Measurements from ENCODE around the gene TNFRSF13B. TPM values are rescaled to one million over a fixed set of nuclear protein-coding genes. Genes with fewer than 3 reads are reported as not detected.
"Not testable (repeated sequence)": the region's sequence is repeated elsewhere in the genome, so short reads cannot be mapped to it uniquely, and the experiment has no call there.

The TNFRSF13B gene
- total and polyA plus RNA-seq, 2 donors, result 0.10 TPM; not detected in 1

DNA sequence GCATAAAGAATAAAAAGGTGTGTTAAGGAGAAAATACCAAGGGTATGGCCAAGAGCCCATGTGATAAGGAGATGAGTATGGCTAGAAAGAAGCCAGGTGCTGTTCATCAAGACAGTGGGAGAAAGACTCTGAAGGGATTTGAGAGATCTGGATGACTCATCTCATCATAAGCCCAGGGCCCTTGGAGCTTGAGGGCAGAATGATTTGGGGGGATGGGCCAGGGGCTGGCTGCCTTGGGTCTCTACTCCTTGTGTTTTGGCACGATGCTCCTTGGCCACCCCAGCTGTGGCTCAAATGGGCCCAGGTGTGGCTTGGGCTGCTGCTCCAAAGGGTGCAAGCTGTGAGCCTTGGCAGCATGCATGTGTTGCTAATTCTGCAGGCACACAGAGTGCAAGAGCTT is 14.5 kb upstream of the TNFRSF13B start:
- no peaks in the 10 kb centered on the region for H3K4me1 ChIP-seq (ENCODE audit: insufficient read depth)
- no peak for DNase-seq (ENCODE audit: extremely low spot score)
- no peaks in the 10 kb centered on the region for H3K36me3 ChIP-seq (ENCODE audit: insufficient read depth)
- H3K4me3 ChIP-seq (ENCODE audit: low read depth, low read length), result no peak overlapping the region
- no peak overlapping the region for H3K27ac ChIP-seq (ENCODE audit: low read depth)
- WGBS, result 59% methylated on average over 1 of the region's 1 CpG

DNA sequence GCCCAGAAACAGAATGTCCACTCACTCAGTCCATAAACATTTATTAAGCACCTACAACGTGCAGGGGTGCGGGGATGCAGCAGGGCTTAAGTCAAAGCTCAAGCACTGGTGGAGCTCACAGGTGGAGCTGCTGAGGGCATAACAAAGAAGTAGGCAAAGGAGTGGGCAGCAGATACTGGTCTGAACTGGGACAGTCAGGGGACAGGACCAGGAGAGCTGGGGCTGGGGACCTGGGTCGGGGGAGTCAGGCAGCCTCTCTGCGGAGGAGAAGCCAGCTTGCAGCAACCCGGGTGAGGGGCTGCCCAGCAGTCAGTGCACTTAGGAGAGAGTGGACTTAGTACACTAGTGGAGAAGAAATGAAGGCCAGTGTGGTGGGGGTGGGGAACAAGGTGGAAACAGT is 10.0 kb upstream of the TNFRSF13B start:
- no peak for DNase-seq (ENCODE audit: extremely low spot score)
- Histone ChIP-seq H3K36me3 (ENCODE audit: insufficient read depth) (no peaks in the 10 kb centered on the region), H3K27ac (ENCODE audit: low read depth) (no peak overlapping the region), H3K4me3 (ENCODE audit: low read depth, low read length) (no peak overlapping the region), H3K4me1 (ENCODE audit: insufficient read depth) (no peaks in the 10 kb centered on the region)
- 81% methylated on average over 5 of the region's 5 CpGs for WGBS

DNA sequence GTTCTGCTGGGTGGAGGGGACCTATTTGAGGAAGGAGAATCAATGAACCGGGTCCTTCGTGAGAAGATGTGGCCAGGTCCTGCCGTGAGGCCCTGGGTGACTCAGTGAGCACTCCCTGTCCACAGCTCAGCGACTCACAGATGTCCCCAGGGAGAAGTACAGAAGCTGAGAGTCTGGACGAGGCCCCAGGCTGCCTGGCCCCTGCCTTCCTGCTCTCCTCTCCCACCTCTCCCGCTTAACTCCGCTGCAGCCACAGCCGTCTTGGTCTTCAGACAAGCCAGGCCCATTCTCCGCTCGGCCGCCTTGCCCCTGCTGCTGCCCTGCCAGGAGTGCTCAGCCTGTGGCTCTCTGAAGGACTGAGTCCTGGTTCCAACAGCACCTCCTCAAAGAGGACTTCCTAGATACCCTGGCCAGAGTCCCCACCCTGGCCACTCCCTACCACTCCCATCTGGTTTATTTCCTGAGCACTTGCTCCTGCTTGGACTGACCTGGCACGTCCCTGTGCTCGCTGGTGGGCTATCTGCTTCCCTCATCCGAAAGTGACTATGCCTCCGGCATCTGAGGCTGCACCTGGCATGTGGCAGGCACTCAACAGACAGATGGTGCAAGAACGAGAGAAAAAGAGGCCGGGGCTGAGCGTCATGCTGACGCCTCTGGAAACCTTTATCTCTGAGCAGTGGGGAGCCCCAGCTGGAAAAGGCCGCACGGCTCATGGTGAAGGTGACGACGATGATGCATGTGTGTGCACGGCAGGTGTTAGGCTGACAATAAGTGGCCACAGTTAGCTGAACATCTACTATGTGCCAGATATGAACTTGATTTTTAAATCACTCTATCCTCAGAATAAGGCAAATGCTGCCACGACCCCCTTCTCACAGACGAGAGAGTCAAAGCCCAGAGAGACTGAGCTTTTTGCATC is 9.2 kb upstream of the TNFRSF13B start:
- no peak overlapping the region for H3K27ac ChIP-seq (ENCODE audit: low read depth)
- no peaks in the 10 kb centered on the region for H3K36me3 ChIP-seq (ENCODE audit: insufficient read depth)
- no peak for DNase-seq (ENCODE audit: extremely low spot score)
- no peak overlapping the region for H3K4me3 ChIP-seq (ENCODE audit: low read depth, low read length)
- no peaks in the 10 kb centered on the region for H3K4me1 ChIP-seq (ENCODE audit: insufficient read depth)
- 83% methylated on average over 26 of the region's 26 CpGs for WGBS

DNA sequence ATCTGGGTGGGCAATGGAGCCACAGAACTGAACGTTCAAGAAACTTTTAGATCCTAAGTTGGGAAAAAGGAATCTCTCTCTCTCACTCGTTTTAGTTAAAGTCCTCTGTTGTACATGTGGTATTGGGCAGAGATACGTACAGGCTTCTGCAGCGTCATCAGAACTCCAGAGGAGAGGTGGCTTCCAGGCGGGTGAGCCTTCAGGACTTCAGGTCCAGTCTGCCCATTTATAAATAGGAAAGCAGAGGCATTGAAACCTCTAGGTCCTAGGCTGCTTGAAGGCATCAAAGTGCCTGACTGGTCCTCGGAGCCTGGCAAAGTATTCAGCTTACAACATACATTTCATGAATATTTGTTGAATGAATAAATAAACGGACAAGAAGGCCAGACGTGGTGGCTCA is 8.1 kb upstream of the TNFRSF13B start:
- no peak overlapping the region for H3K4me3 ChIP-seq (ENCODE audit: low read depth, low read length)
- 71% methylated on average over 8 of the region's 8 CpGs for WGBS
- no peak for DNase-seq (ENCODE audit: extremely low spot score)
- no peaks in the 10 kb centered on the region for H3K36me3 ChIP-seq (ENCODE audit: insufficient read depth)
- no peak overlapping the region for H3K27ac ChIP-seq (ENCODE audit: low read depth)
- no peaks in the 10 kb centered on the region for H3K4me1 ChIP-seq (ENCODE audit: insufficient read depth)

DNA sequence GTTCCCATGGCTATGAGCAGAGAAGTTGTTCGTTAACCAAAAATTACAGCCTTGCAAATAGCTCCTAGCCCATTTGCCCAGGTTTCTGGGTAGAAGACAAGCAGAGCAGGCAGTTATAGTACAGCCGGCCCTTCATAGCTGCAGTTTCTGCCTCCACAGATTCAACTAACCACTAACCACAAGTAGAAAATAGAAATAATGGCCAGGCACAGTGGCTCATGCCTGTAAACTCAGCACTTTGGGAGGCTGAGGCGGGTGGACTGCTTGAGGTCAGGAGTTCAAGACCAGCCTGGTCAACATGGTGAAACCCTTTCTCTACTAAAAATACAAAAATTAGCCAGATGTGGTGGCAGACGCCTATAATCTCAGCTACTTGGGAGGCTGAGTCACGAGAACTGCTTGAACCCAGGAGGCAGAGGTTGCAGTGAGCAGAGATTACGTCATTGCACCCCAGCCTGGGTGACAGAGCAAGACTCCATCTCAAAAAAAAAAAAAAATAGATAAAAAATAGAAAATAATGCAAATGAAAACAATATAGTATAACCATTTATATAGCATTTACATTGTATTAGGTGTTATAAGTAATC is 7.4 kb upstream of the TNFRSF13B start:
- not testable (repeated sequence) for H3K36me3 ChIP-seq (ENCODE audit: insufficient read depth); DNase-seq (ENCODE audit: extremely low spot score); H3K27ac ChIP-seq (ENCODE audit: low read depth); H3K4me1 ChIP-seq (ENCODE audit: insufficient read depth); H3K4me3 ChIP-seq (ENCODE audit: low read depth, low read length)
- WGBS, result 88% methylated on average over 6 of the region's 6 CpGs

DNA sequence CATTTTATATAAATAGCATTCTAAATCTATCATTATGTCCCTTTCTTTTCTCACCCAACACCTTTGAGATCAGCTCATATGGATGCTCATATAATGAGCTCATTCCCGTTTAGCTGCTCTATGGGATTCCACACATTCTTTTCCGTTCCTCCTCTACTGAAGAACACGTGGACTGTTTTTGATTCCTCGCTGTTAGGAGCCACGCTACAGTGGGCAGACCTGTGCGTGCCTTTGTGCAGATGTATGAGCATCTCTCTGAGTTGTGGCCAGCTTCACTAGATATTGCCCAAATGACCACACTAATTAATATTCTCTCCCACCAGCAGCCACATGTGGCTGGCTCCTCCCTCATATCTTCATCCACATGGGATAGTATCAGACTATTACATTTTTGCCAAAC is 6.0 kb upstream of the TNFRSF13B start:
- Histone ChIP-seq H3K4me3 (ENCODE audit: low read depth, low read length) (no peak overlapping the region), H3K27ac (ENCODE audit: low read depth) (no peak overlapping the region), H3K36me3 (ENCODE audit: insufficient read depth) (no peaks in the 10 kb centered on the region), H3K4me1 (ENCODE audit: insufficient read depth) (no peaks in the 10 kb centered on the region)
- WGBS, result 23% methylated on average over 6 of the region's 6 CpGs
- no peak for DNase-seq (ENCODE audit: extremely low spot score)

DNA sequence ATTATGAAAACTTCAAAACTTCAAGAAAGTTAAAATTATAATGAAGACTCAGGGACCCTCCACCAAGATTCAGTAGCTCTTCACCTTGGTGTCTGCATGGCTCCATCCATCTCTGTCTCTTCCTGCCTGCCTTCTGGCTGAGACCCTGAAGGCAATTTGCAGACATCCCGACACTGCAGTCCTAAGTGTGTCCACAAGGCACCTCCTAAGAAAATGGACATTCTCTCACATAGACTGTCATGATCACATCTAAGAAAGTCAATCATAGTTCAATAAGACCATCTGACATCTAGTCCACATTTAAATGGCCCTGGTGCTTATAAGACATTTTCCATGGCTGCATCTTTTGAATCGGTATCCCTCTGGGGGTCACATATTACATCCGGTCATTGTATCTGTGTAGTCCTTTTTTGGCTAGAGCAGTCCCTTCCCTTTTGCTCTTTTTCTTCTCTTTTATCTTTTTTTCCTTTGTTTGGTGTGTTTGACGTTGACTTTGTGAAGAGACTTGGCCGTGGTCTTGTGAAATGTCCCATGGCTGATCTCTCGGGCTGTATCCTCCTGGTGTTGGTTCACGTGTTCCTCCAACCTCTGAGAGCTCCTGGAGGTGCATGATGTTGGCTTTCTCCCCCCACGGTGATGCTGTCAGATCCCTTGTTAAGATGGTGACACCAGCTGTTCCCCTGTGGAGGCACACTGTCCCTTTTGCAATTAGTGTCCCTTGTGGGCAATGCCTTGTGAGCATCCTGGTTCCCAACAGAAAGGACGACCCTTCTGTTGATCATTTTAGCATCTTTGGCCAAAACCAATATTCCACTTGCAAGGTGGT is 5.0 kb upstream of the TNFRSF13B start:
- 91% methylated on average over 9 of the region's 9 CpGs for WGBS
- no peak overlapping the region for H3K27ac ChIP-seq (ENCODE audit: low read depth)
- no peaks in the 10 kb centered on the region for H3K36me3 ChIP-seq (ENCODE audit: insufficient read depth)
- no peaks in the 10 kb centered on the region for H3K4me1 ChIP-seq (ENCODE audit: insufficient read depth)
- DNase-seq (ENCODE audit: extremely low spot score), result no peak
- H3K4me3 ChIP-seq (ENCODE audit: low read depth, low read length), result no peak overlapping the region

DNA sequence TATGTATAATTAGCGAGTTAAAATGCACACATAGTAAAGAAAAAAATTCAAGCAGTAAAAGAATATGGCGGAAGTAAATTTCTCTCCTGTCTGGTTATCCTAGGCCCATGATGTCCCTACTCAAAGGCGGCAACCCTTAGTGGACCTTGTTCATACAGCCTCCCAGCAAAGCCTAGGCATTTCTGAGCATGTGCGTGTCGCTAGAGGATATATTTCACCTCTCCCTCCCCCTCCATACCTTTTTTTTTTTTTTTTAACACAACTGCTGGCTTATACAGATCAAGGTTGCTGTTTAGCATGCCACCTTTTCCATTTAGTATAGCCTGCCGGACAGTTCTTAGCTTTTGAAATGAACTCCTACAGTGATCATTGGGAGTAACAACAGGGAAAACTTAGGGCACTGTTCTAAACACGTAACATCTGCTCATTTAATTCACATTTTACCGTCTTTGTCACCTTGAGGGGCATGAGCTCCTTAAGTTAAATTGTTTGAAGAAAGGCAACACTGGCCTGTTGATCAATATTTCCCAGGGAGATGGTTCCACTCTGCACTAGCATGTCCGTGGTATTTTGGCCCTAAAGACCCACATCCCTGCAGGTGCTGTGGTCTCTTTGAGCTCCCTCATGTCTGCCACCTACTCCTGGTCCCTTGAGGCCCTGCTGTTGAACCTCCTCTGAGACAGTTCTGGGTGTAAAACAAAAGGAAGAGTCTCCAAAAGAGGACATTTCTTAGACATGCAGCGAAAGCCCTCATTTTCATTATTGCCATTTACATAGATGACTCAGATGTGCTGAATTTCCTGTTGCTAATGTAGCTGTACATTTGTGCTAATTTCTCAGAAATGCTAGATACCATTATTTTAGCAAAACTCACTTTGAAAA is 4.1 kb upstream of the TNFRSF13B start:
- DNase-seq (ENCODE audit: extremely low spot score), result no peak
- Histone ChIP-seq H3K4me1 (ENCODE audit: insufficient read depth) (no peaks in the 10 kb centered on the region), H3K36me3 (ENCODE audit: insufficient read depth) (no peaks in the 10 kb centered on the region), H3K27ac (ENCODE audit: low read depth) (no peak overlapping the region), H3K4me3 (ENCODE audit: low read depth, low read length) (no peak overlapping the region)
- WGBS, result 89% methylated on average over 10 of the region's 10 CpGs

DNA sequence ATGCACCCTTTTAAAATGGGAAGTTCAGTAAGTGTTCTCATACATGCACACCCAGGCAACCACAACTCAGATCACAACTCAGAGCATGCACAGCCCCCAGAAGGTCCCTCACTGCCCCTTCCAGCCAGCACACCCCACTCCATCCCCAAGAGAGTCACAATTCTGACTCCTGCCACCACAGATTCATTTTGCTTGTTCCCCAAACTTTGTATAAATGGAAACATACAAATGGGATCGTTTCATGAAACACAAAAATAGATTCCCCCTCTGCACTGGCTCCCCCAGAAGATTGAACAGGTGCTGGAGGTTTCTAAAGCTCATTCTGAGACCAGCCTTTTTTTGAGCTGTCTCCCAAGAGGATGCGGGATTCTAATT is 3.3 kb upstream of the TNFRSF13B start:
- DNase-seq (ENCODE audit: extremely low spot score), result no peak
- H3K36me3 ChIP-seq (ENCODE audit: insufficient read depth), result no peaks in the 10 kb centered on the region
- H3K4me3 ChIP-seq (ENCODE audit: low read depth, low read length), result no peak overlapping the region
- H3K4me1 ChIP-seq (ENCODE audit: insufficient read depth), result no peaks in the 10 kb centered on the region
- H3K27ac ChIP-seq (ENCODE audit: low read depth), result no peak overlapping the region
- WGBS, result 84% methylated on average over 2 of the region's 2 CpGs

DNA sequence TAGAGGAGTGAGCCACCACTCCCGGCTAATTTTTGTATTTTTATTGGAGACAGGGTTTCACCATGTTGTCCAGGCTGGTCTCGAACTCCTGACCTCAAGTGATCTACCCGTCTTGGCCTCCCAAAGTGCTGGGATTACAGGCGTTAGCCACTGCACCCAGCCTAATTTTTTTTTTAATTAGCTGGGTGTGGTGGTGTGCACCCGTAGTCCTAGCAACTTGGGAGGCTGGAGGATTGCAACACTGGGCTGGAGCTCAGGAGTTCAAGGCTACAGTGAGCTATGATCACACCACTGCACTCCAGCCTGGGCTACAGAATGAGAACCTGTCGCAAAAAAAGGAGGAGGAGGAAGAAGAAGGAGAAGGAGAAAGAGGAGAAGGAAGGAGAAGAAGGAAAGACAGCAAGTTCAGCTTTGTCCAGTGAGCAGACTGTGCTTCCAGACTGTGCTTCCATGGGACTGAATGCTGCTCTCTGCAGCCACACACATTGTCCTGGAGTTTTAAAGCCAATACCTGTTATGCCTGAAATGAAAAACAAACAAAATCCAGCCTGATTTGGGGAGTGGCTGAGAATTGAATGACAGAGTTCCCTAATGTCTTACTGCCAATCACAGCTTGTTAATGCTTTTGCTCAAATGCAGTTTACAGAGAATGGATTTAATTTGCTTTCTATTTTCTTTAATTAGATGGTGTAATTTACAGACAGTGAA is 2.8 kb upstream of the TNFRSF13B start:
- Histone ChIP-seq H3K4me3 (ENCODE audit: low read depth, low read length) (no peak overlapping the region), H3K4me1 (ENCODE audit: insufficient read depth) (no peaks in the 10 kb centered on the region), H3K36me3 (ENCODE audit: insufficient read depth) (no peaks in the 10 kb centered on the region), H3K27ac (ENCODE audit: low read depth) (no peak overlapping the region)
- WGBS, result 93% methylated on average over 6 of the region's 6 CpGs
- DNase-seq (ENCODE audit: extremely low spot score), result no peak

DNA sequence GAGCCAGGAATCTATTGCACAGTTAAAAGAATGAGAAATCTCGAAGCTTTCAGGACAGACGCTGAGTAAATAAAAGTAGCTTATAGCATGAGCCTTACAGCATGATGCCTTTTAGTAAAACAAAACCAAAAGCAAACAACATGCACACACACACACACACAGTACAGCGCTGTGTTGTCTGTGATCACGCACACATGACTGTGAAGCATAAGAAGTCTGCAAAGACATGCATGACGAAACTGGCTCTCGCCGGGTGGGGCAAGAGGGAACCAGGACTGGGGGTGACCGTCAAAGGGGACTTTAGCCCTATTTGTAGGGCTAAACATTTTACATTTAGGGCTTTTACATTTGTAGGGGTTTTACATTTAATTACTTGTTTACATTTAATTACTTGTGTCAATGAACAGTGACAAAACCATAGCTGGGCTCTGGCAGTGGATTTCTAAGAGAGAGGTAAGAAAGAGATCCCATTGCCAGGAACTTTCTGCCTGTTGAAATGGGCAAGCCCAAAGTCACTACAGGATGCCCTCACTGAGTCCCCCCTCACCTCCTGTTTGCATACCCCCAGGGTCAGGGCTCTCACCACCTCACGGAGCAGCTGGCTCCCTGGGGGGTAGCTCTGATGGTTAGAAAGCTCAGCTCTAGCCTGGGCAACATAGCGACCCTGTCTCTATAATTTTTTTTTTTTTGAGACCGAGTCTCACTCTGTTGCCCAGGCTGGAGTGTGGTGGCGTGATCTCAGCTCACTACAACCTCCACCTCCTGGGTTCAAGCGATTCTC is 2.0 kb upstream of the TNFRSF13B start:
- H3K4me3 ChIP-seq (ENCODE audit: low read depth, low read length), result no peak overlapping the region
- H3K36me3 ChIP-seq (ENCODE audit: insufficient read depth), result no peaks in the 10 kb centered on the region
- DNase-seq (ENCODE audit: extremely low spot score), result no peak
- 76% methylated on average over 13 of the region's 13 CpGs for WGBS
- H3K27ac ChIP-seq (ENCODE audit: low read depth), result no peak overlapping the region
- no peaks in the 10 kb centered on the region for H3K4me1 ChIP-seq (ENCODE audit: insufficient read depth)

DNA sequence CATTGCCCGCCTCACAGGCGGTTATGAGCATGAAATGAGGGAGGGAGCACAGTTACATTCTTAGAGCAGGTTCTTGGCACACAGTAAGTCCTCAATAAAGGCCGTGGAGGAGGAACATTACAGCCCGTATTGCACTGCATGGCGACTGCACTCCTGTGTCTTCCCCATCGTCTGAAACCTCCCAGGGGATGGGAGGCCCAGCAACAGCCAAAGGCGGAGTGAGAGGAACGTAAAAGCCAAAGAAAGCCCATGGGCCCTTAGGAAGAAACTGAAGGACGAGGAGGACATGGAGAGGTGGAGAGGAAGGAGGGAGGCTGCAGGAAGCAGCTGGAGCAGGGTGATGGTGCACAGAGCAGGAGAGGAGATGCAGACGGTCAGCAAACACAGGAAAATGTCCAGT is 1.1 kb upstream of the TNFRSF13B start:
- not testable (repeated sequence) for DNase-seq (ENCODE audit: extremely low spot score); H3K4me3 ChIP-seq (ENCODE audit: low read depth, low read length); H3K36me3 ChIP-seq (ENCODE audit: insufficient read depth); H3K27ac ChIP-seq (ENCODE audit: low read depth); H3K4me1 ChIP-seq (ENCODE audit: insufficient read depth)
- WGBS, result 57% methylated on average over 10 of the region's 10 CpGs
